Renal cortex interstitium (tissue), 11 donors: ENCODE data around the gene DACT3. TPM values are rescaled to one million over a fixed set of nuclear protein-coding genes. Genes with fewer than 3 reads are reported as not detected.
A peak's percentile ranks its signal among the peaks of the same experiment; 100 is the strongest.

Source experiments
- DNase-seq, 11 donors: peaks; one replicate each; pipeline ENCODE4 v3.0.0-alpha.2; 2013; ENCODE audit warnings: low read depth in 9 of 11, low spot score in 4 of 11; ENCODE audit errors: extremely low read depth in 1 of 11
- polyA plus RNA-seq, 3 donors: library from polyadenylated mRNA; unstranded; fragments of 120-200 nt; gene quantifications; one replicate each; pipeline ENCODE4 v1.2.1, GENCODE V29; 2013; ENCODE audit not compliant: insufficient read length in 3 of 3

DACT3 gene
- polyA plus RNA-seq, 3 donors = 22.2 to 29.3 (median 23.5) TPM

- DNase-seq = no peak
These were observed 24.2 kb upstream of the DACT3 start for GRCh38 chr19:46685189-46685588.

- DNase-seq = no peak
These were observed 17.2 kb upstream of the DACT3 start for GRCh38 chr19:46678110-46678732.

GRCh38 chr19:46674416-46675178 is 13.6 kb upstream of the DACT3 start:
- peak in 1 of 11 donors; percentile 7 for DNase-seq

GRCh38 chr19:46670813-46671212 is 9.8 kb upstream of the DACT3 start:
- no peak for DNase-seq

GRCh38 chr19:46668662-46669061 is 7.7 kb upstream of the DACT3 start:
- no peak for DNase-seq

- DNase-seq = no peak
These were observed 4.1 kb upstream of the DACT3 start for GRCh38 chr19:46665072-46665471.

GRCh38 chr19:46661735-46662592 is 982 bp upstream of the DACT3 start:
- peak; percentile 56 to 83 (median 73) for DNase-seq

GRCh38 chr19:46660551-46661019 is 397 bp downstream of the DACT3 start:
- peak in 2 of 11 donors; percentile 31 to 33 for DNase-seq

- DNase-seq = peak in 10 of 11 donors; percentile 45 to 69 (median 60)
These were observed 919 bp downstream of the DACT3 start for GRCh38 chr19:46660008-46660517.

GRCh38 chr19:46659151-46660007 is 1.6 kb downstream of the DACT3 start:
- peak in 8 of 11 donors; percentile 32 to 65 (median 57) for DNase-seq

- no peak for DNase-seq
These were observed 4.4 kb downstream of the DACT3 start for GRCh38 chr19:46656541-46656940.

GRCh38 chr19:46654621-46655152 is 6.3 kb downstream of the DACT3 start:
- DNase-seq = no peak

- no peak for DNase-seq
These were observed 10.5 kb downstream of the DACT3 start for GRCh38 chr19:46650445-46650844.

- no peak for DNase-seq
These were observed 11.7 kb downstream of the DACT3 start for GRCh38 chr19:46648961-46649960.

- DNase-seq = no peak
These were observed 12.7 kb downstream of the DACT3 start for GRCh38 chr19:46648060-46648960.

- no peak for DNase-seq
These were observed 14.6 kb downstream of the DACT3 start for GRCh38 chr19:46646402-46646801.
